NCI-H1694 (cell line): ENCODE data around the gene PLPP1.
"Not testable (repeated sequence)": the region's sequence is repeated elsewhere in the genome, so short reads cannot be mapped to it uniquely, and the experiment has no call there.

Source experiments
- DNase-seq: peaks from one replicate; lab custom pipeline; 2025; lab: John Stamatoyannopoulos, UW

PLPP1 gene

DNA sequence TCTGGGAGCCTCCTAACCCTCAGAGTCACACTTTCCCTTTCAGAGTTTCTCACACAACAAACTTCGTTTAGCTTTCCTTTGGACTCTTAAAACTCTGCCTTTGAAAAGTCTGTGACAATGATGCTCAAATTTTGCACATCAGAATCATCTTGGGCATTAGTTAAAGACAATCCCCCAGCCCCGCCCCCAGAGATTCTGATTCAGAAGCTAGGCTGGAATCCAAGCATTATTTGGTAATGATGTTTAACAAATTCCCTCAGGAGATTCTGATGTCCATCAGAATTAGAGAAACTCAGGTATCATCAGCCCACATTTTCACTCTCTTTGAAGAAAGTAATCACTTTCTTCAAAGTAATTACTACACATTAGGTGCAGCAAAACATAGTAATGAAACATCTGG lies 9.6 kb upstream of the PLPP1 start:
- DNase-seq, result no peak

- no peak for DNase-seq
Observed at GRCh38 chr5:55541056-55541635, 6.4 kb upstream of the PLPP1 start.

DNA sequence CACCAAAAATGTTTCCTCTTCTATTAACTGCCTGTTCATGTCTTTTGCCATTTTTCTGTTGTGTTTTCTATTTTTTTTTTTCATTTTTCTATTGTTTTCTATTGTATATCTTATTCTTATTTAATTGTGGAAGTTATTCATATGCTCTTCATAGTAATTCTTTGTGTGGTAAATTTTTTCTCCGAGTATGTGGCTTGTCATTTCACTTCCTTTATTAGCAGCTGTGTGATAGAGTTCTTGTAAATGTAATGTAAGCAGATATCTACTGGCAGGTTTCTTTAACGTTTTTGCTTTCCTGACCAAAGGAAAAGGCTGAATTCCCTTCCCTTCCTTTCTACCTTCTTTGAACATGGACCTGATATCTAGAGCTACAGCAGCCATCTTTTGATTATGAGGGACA lies 5.8 kb upstream of the PLPP1 start:
- DNase-seq, result no peak

GRCh38 chr5:55540024-55540423 lies 5.3 kb upstream of the PLPP1 start:
- no peak for DNase-seq

- DNase-seq, result no peak
Observed at GRCh38 chr5:55538661-55539060, 3.9 kb upstream of the PLPP1 start.

- DNase-seq, result not testable (repeated sequence)
Observed at GRCh38 chr5:55537315-55537714, 2.6 kb upstream of the PLPP1 start.

- DNase-seq, result no peak
Observed at GRCh38 chr5:55535199-55535905, 588 bp upstream of the PLPP1 start.

DNA sequence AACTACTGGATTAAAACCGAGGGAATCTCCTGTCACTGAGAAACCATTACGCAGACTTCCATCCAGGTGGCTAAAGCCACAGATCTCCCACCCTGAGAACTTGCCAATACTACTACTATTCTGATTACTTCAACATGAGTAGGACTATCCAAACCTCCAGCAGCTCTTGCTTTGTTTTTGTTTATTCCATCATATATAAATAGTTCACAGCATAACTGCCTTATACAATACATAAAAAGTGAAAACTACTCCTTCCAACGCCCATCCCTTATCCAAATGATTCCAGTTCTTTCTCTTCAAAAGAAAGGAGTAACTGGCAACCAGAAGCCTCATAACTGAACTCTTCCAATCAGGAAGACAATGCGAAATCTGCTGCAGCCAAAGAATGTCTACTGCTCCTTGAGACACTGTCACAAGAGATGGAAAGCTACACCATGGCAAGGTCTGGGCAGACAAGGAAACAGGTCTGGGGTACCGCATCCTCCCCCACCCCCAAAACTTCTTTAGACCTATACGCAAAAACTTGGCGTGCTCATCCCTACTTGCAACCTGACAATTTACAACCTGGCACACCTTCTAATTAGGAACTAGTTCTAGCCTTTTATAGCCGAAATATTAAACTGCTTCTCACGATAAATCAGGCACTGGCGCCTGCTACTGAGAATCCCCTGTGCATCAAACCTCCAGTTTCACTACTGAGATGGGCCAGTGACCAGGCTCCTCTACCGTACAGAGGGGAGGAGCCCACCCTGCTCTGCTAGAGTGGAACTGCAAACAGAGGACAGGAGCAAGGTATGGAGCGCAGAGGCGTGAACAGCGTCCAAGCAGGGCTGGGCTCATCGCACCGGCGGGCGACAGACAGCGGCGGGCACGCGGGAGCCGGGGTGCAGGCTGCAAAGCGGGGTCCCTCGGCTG lies 986 bp downstream of the PLPP1 start:
- DNase-seq, result peak; percentile 20

DNA sequence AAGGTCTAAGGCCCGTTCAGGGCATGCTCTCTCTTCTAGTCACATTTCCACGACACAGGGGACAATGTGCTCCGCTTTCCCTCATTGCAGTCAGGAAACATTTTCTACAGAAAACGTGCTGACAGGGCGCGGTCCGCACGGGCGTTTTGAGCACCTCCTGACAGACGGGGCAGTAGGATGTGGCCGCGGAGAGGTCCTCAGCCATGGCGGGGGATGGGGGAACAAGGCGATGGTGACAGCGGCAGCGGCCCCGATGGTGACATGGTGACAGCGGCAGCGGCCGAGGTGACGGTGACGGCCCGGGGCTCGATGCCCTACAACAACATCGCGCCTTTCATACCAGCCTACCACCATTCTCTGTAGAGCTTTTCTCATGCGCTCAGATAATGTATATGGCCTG lies 4.1 kb downstream of the PLPP1 start:
- DNase-seq, result no peak

DNA sequence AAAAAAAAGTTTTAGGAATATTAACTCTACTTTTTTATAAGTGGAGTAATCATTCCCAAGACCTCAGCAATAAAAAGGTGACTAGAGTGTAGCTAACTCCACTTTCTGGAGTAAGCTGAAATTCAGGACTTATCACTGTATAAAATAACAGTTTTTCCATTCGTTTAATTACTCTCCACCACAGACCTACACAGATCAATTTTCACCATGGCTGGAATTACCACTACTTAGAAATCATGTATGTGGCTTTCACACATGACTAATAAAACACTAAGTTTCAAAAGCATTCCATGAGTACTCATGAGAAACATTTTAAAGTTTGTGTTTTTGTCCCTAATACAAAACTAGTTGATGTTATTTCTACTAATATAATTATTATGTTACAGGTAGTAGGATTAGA lies 9.9 kb downstream of the PLPP1 start:
- no peak for DNase-seq

DNA sequence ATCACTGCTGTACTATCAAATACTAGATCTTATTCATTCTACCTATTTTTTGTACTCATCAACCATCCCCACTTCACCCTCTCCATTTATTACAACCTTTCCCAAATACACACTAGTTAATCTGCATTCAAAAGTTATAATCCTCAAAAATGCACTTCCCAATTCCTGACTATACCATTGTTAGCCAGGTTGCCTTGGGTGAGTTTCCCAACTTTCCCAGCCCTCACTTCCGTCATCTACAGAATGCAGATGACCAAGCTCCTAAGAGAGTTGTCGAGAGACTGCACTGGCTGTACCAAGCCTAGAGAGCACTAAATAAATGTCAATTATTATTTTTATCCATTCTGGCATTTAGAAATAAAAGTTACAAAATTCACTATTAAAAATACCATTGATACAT lies 11.5 kb downstream of the PLPP1 start:
- no peak for DNase-seq

DNA sequence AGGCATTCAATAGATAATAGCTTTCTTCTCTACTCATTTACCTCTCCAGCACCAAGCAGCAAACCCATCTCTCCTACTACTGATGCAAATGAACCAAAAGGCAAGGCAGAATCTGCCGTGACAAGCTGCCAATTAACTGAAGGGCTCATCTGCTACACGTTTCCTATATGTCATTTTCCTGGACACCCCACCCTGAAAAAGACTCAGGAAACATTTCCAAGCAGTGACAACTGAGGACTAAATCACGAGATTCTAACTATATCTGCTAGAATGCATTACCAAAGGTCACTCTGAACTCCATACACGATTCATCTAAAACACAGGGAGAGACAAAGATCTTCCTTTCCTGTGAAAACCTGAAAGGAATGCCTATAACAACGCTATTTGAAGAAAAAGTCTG lies 12.9 kb downstream of the PLPP1 start:
- DNase-seq, result no peak

GRCh38 chr5:55520117-55520839 lies 14.5 kb downstream of the PLPP1 start:
- DNase-seq, result no peak

- no peak for DNase-seq
Observed at GRCh38 chr5:55518831-55519390, 15.9 kb downstream of the PLPP1 start.

DNA sequence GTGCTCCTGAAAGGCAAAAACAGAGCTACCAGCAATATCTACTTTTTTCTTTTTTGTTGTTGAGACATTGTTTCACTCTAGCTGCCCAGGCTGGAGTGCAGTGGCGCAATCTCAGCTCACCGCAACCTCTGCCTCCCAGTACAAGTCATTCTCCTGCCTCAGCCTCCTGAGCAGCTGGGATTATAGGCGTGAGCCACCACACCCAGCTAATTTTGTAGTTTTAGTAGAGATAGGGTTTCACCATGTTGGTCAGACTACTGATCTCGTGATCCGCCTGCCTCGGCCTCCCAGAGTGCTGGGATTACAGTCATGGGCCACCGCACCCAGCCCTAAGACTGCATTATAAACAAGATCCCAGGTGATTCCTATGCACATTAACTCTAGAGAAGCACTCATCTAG lies 17.0 kb downstream of the PLPP1 start:
- DNase-seq, result no peak

DNA sequence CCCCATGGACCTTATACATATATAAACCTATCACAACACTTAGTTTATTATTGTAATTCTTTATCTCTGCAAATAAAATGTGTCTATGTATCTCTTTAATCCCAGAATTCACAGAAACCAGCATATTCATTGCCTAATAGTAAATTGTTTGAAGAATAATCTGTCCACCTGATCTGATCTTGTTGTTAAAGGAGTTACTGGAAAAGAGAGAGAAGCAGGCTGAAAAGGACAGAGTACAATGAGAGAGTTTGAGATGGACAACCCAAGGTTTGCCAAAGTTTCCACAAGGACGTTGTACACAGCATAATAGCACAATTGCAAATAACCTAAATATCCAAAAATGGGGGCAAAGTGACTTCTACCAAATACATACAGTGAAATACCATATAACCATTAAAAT lies 23.8 kb downstream of the PLPP1 start:
- no peak for DNase-seq

GRCh38 chr5:55510523-55510880 lies 24.3 kb downstream of the PLPP1 start:
- DNase-seq, result no peak

DNA sequence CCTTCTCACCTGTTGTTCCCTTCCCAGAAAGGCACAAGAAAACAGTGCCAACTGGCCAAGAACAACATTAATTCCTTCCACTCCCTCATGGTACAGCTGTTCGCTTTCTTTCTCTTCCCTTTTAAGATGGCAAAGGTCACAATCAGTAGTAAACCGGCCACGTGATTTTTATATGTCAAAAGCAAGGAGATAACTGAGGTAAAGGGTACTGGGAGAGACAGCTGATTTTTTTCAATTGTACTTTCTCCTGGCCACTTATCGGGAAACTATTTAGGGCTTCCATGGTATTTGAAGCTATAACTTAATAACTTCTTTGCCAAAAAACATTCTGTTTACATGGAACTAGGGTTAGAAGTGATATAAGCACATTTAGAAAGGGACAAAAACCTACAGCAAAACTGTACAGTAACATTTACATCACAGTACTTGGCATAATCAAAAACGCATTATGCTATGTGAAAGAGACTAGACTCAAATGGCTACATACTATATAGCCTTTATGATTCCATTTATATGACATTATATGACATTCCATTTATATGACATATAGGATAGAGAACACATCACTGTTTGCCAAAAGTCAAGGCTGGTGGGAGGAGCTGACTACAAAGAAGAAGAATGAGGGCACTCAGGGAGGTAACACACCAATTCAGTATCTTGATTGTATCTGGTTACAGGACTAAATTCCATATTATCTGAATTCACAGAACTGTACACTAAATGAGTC lies 24.8 kb downstream of the PLPP1 start:
- no peak for DNase-seq

DNA sequence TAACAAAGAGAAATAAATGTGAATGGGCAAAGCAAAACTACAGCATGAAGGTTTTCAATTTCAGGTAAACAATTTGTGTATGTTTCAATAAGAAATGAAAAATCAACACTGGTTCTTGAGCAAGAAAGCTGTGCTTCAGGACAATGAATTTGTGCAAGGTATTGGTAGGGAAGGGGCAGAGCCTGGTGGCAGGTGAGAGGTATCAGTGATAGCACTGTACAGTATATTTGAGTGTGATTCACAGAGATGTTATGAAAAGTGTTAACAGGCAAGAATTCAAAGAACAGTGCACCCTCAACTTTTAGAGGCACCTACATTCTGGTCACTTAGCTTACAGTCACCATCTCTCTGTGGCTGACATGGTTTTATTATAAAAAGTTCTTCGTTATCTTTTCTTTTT lies 25.7 kb downstream of the PLPP1 start:
- DNase-seq, result no peak

DNA sequence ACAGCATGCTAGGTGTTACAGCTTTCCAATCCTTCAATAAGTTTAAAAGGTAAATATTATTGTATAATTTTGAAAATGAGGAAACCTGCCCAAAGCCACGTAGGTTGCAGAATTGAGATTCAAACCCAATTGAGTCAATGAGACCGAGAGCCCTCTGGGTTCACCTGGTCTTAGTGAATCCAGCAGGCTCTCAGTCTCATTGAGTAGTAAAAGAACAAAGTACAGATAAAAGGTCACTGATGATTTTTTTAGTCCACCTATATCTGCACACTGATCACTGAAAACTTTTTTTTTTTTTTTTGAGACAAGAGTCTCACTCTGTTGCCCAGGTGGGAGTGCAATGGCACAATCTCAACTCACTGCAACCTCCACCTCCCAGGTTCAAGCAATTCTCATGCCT lies 27.2 kb downstream of the PLPP1 start:
- no peak for DNase-seq

DNA sequence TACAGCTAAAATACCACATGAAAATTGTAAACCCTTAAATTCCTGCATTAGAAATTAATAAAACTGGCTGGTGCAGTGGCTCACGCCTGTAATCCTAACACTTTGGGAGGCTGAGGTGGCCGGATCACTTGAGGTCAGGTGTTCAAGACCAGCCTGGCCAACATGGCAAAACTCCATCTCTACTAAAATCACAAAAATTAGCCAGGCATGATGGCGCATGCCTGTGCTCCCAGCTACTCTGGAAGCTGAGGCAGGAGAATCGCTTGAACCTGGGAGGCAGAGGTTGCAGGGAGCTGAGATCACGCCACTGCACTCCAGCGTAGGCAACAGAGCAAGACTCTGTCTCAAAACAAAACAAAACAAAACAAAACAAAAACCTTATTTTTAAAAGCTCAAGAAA lies 29.1 kb downstream of the PLPP1 start:
- not testable (repeated sequence) for DNase-seq
